ENCODE data around the gene SH2D4B. TPM values are rescaled to one million over a fixed set of nuclear protein-coding genes. Genes with fewer than 3 reads are reported as not detected.
A peak's percentile ranks its signal among the peaks of the same experiment; 100 is the strongest.

The SH2D4B gene
- total RNA-seq, 4 donors from 2014 or later: 0.13 TPM; not detected in 3

- no peaks in the 10 kb centered on the region for H3K27me3 ChIP-seq
- H3K9me3 ChIP-seq: no peaks in the 10 kb centered on the region
- H3K4me1 ChIP-seq: peaks cover 0 to 78% (median 21%) of the 10 kb centered on the region in 3 donors
- H3K4me3 ChIP-seq: no peak overlapping the region
- H3K36me3 ChIP-seq: peaks cover 25 to 74% (median 39%) of the 10 kb centered on the region in 3 donors
- no peak for DNase-seq
- 84 to 89% methylated on average over 8 to 14 of the region's 14 CpGs for whole genome bisulfite sequencing, 2 donors
- no peak overlapping the region for H3K27ac ChIP-seq
- no peak for TF ChIP-seq CTCF (IDR thresholded peaks at IDR 0.05)
- no peak for TF ChIP-seq POLR2A (IDR thresholded peaks at IDR 0.05)
- intact Hi-C loops (cut with DNase I): no loop called here
Measured at GRCh38 chr10:80519936-80520650, 17.6 kb upstream of the SH2D4B start.

GRCh38 chr10:80520661-80521470 lies 16.8 kb upstream of the SH2D4B start:
- no peak for TF ChIP-seq POLR2A (IDR thresholded peaks at IDR 0.05)
- no peak for TF ChIP-seq CTCF (IDR thresholded peaks at IDR 0.05)
- WGBS, 2 donors: 69 to 78% methylated on average over 6 to 7 of the region's 10 CpGs
- H3K27ac ChIP-seq: no peak overlapping the region
- DNase-seq: no peak
- no peaks in the 10 kb centered on the region for H3K27me3 ChIP-seq
- no peaks in the 10 kb centered on the region for H3K9me3 ChIP-seq
- peaks cover 19 to 66% (median 31%) of the 10 kb centered on the region in 3 donors for H3K36me3 ChIP-seq
- intact Hi-C loops (cut with DNase I): no loop called here
- H3K4me3 ChIP-seq: no peak overlapping the region
- H3K4me1 ChIP-seq: peaks cover 1 to 76% (median 21%) of the 10 kb centered on the region in 3 donors

- 51 to 54% methylated on average over 5 to 7 of the region's 8 CpGs for WGBS, 2 donors
- TF ChIP-seq CTCF (IDR thresholded peaks at IDR 0.05) (no peak), POLR2A (IDR thresholded peaks at IDR 0.05) (no peak)
- DNase-seq: no peak
- H3K4me3 ChIP-seq: no peak overlapping the region
- intact Hi-C loops (cut with DNase I): no loop called here
- H3K36me3 ChIP-seq: peaks cover 8 to 46% (median 12%) of the 10 kb centered on the region in 3 donors
- H3K27ac ChIP-seq: no peak overlapping the region
- H3K27me3 ChIP-seq: no peaks in the 10 kb centered on the region
- peaks cover 6 to 72% (median 18%) of the 10 kb centered on the region in 3 donors for H3K4me1 ChIP-seq
- H3K9me3 ChIP-seq: no peaks in the 10 kb centered on the region
Measured at GRCh38 chr10:80522756-80523363, 14.8 kb upstream of the SH2D4B start.

- Histone ChIP-seq H3K27me3 (no peaks in the 10 kb centered on the region), H3K27ac (peak overlapping the region in 1 of 4 donors; percentile 19), H3K4me1 (peaks cover 6 to 67% (median 16%) of the 10 kb centered on the region in 3 donors), H3K4me3 (no peak overlapping the region), H3K36me3 (peaks cover 0 to 37% (median 3%) of the 10 kb centered on the region in 3 donors), H3K9me3 (no peaks in the 10 kb centered on the region)
- no peak for DNase-seq
- WGBS, 2 donors: 3 to 42% methylated on average over 3 to 4 of the region's 6 CpGs
- TF ChIP-seq CTCF (IDR thresholded peaks at IDR 0.05): no peak
- no peak for TF ChIP-seq POLR2A (IDR thresholded peaks at IDR 0.05)
- intact Hi-C loops (cut with DNase I): no loop called here
Measured at GRCh38 chr10:80523773-80524172, 13.9 kb upstream of the SH2D4B start.

Data from esophagus squamous epithelium (tissue), 5 donors.